ENCODE measurements around the gene WNT11.

DNA sequence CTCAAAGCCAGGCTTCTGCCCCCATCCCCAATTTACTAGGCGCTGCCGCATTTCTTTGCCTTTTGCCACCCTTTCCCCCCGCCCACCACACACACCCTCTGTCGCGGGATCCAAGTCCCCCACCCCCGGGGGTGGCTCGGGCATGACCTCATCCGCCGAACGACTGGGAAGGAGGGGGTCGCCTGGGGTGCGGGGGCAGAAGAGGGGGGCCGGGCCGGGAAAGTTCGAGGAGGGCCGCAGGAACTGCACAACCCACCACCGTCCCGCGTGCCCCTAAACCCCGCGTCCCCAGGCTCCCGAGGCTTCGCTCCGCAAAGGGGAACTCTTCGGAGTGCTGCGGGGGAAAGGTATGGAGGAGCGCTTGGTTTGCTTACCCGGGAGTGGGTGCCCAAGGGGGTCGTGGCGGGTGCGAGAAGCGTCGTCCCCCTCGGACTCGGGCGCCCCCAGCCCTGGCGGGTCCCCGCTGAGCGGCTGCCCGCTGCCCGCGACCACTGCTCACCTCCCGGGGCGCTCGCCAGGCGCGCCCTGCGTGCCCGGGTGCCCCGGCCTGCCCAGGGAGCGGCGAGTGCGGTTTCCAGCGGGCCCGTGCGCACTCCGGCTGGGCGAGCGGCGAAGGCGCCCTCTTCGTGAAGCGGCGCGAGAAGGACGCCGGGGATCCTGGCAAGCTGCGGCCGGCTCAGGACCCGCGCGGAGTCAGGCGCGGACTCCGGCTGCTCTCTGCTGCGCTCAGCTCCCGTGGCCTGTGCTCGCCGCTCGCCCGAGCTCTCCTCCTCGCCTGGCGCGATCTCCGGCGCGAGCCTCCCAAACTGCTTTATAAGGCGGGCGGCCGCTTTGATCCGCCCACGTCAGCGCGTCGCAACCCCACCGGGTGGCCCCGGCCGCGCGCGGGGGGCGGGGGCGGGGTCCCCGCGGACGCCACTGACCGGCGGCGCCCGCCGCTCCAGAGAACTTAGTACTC is 4.0 kb upstream of the WNT11 start:
- TF ChIP-seq GATA2 (IDR thresholded peaks at IDR 0.05; ENCODE audit: low read depth, low read length) = no peak
- TF ChIP-seq GATA3 (IDR thresholded peaks at IDR 0.05; ENCODE audit: low read depth, low read length) = no peak
